IPS-18a (cell line): Measurements from ENCODE around the gene POU3F3.

Experiments
- H3K27ac ChIP-seq: one replicate; pipeline ENCODE4 v1.5.1; 2013; ENCODE audit warnings: low read length
- H3K27me3 ChIP-seq: one replicate; pipeline ENCODE4 v1.6.1; 2013; ENCODE audit warnings: mild to moderate bottlenecking, low read length; ENCODE audit not compliant: control insufficient read depth, insufficient read depth
- H3K36me3 ChIP-seq: one replicate; pipeline ENCODE4 v1.6.1; 2013; ENCODE audit warnings: low read depth, low read length; ENCODE audit not compliant: control insufficient read depth
- H3K4me1 ChIP-seq: one replicate; pipeline ENCODE4 v1.6.1; 2013; ENCODE audit warnings: low read depth, low read length; ENCODE audit not compliant: control insufficient read depth
- H3K4me3 ChIP-seq: one replicate; pipeline ENCODE4 v1.5.1; 2013; ENCODE audit warnings: low read length
- H3K9ac ChIP-seq: one replicate; pipeline ENCODE4 v1.6.1; 2013; ENCODE audit warnings: mild to moderate bottlenecking, low read length, moderate library complexity
- H3K9me3 ChIP-seq: one replicate; pipeline ENCODE4 v1.6.1; 2013; ENCODE audit warnings: low read depth, low read length; ENCODE audit not compliant: control insufficient read depth

The POU3F3 gene

DNA sequence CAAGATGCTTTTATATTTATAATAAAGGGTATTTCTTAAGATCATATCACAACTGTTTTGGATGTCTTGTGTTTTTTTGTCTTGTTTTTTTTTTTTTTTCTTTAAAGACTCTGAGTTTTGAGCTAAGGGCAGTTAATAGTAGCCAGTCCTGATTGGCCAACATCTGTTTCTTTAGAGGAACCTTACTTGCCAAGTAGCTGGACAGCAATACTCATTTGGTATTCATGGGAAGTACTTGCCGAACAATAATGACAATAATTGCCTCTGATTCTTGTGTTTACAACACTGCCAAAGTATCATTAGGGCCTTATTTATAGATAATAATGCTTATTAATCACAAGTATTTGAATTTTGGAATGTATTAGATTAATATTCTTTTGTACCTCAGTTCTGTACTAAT, 17.1 kb upstream of the POU3F3 start:
- Histone ChIP-seq H3K4me3 (no peak overlapping the region), H3K27me3 (peaks cover 14% of the 10 kb centered on the region), H3K4me1 (peaks cover under 1% of the 10 kb centered on the region), H3K9ac (no peak overlapping the region), H3K27ac (no peak overlapping the region), H3K9me3 (no peaks in the 10 kb centered on the region), H3K36me3 (no peaks in the 10 kb centered on the region)

DNA sequence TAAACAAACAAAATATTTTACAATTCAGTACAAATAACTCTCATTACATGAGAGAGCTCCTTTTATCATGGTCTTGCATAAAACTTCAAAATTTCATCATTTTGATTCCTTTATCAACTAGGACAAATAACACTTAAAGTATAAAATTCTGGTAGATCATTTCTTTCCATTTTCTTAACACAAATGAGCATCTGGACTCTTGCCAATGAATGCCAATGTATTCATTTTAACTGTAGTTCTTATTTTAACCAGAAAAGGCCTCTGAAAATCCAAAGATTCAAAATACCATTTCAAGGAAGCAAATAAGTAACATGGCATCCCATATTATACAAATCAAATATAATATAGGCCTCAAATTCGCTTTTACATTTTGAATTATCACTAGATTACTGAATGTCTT, 13.8 kb upstream of the POU3F3 start:
- Histone ChIP-seq H3K27ac (no peak overlapping the region), H3K36me3 (no peaks in the 10 kb centered on the region), H3K4me1 (peaks cover 13% of the 10 kb centered on the region), H3K27me3 (peaks cover 47% of the 10 kb centered on the region), H3K9me3 (no peaks in the 10 kb centered on the region), H3K4me3 (no peak overlapping the region), H3K9ac (no peak overlapping the region)

DNA sequence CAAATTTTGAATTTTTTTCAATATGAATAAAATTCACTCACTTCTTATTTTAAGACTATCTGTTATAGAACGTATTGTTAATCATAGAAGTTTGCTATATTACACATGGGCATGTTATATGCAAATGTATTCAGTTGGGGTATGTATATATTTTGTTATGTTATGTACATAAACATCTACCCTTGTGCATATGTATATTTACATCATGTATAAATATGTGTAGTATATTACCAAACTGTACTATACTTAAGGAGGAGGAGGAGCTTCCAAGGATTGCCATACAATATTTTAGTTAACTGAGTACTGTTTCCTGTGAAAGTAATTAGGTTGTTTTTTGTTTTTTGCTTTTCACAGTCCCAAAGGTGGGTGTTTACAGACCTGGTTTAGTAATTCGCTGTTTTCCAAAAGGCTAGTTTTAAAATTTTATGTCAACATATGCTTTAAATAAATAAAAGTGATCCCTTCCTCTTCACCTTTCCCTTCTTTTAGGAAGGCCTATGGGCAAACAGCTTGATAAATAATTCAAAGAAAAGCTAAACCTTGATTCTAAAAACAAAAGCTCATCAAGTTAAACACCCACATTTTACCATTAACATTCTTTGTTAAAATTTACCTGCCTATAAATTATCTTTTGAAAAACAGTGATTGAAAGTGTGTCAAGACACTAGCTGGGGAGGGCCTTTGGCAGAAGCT, 12.9 kb upstream of the POU3F3 start:
- Histone ChIP-seq H3K9me3 (no peaks in the 10 kb centered on the region), H3K9ac (no peak overlapping the region), H3K27me3 (peaks cover 56% of the 10 kb centered on the region)

DNA sequence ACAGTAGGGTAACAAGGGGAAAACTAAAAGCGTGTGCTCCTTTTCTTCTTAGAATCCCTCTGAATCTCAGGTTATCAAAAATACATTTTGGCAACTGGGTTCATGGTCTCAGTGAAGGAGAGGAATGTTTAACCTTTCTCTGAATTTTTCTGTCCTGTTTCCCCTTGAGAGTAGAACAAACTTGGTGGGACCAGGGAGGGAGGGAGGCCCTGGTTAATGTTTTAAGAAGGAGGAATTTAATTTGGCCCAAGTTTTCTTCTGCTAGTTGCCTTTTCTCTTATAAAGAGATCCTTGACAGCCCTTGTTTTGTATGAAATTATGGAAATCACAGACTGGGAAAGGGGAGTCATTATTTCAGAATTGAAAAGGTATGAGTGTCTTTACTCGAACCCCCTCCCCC, 12.2 kb upstream of the POU3F3 start:
- Histone ChIP-seq H3K9me3 (no peaks in the 10 kb centered on the region), H3K36me3 (no peaks in the 10 kb centered on the region), H3K27ac (no peak overlapping the region), H3K9ac (no peak overlapping the region), H3K4me3 (peak overlapping the region; percentile 66), H3K4me1 (peaks cover 27% of the 10 kb centered on the region), H3K27me3 (peaks cover 63% of the 10 kb centered on the region)

More for the DNA sequence above, 12.9 kb upstream of the POU3F3 start:
- H3K4me3 ChIP-seq, result no peak overlapping the region
- H3K27ac ChIP-seq, result no peak overlapping the region
- H3K36me3 ChIP-seq, result no peaks in the 10 kb centered on the region
- H3K4me1 ChIP-seq, result peaks cover 22% of the 10 kb centered on the region

DNA sequence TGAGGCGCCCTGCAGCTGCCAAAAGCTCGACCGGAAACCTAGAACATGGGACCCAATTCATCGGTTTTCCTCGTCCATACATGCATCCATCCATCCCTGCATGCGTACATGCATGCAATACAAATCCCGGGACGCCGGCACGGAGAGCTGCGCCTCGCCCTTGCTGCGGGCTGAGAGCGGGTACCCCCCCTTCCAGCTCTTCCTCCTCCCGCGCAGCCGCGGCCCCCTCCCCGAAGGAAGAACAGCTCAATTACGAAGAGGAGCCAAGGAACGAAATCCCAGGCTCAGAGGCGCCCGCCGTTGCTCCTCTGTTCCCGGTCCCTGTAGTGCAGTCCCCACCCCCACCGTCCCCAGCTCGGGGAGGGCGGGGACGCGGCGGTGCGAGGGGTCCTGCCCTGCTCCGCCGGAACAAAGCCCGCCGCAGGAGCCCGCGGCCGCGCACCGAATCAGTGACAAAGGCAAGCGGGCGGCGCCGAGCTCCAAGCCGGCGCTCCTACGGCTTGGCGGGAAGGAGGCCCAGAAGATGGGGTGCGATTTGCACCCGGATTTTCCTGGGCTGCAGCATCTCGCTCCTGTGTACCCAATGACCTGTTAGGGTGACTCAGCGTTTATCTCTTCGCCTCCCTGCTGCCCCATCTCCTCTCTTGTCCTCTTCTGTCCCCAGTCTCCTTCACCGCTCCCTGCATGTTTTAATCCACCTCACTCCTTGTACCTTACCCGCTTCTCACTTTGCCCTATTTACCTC, 8.9 kb upstream of the POU3F3 start:
- Histone ChIP-seq H3K9ac (peak overlapping the region; percentile 70), H3K27me3 (peaks cover 95% of the 10 kb centered on the region), H3K9me3 (no peaks in the 10 kb centered on the region), H3K27ac (no peak overlapping the region), H3K4me1 (peaks cover 49% of the 10 kb centered on the region), H3K36me3 (no peaks in the 10 kb centered on the region), H3K4me3 (peak overlapping the region; percentile 66)

DNA sequence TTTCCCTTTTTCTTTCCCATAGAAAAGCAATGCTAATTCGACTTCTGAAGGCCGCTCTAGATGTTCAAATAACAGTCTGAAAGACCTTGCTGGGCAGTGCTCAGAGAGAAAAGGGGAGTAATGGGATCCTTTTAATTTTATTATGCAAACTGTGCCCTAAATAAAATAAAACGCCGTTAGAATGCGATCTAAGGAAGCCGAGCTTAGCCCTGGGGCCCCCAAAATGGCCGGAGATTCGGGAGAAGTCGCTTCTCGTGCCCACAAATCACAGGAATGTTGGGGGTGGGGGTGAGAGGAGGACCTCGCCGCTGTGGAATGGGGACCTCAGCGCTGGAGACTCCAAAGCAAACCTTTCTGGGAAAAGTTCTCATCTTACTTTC, 8.4 kb upstream of the POU3F3 start:
- Histone ChIP-seq H3K36me3 (no peaks in the 10 kb centered on the region), H3K4me3 (peak overlapping the region; percentile 66), H3K9me3 (no peaks in the 10 kb centered on the region), H3K4me1 (peaks cover 55% of the 10 kb centered on the region), H3K27ac (no peak overlapping the region), H3K9ac (peak overlapping the region; percentile 70), H3K27me3 (peaks cover 100% of the 10 kb centered on the region)

DNA sequence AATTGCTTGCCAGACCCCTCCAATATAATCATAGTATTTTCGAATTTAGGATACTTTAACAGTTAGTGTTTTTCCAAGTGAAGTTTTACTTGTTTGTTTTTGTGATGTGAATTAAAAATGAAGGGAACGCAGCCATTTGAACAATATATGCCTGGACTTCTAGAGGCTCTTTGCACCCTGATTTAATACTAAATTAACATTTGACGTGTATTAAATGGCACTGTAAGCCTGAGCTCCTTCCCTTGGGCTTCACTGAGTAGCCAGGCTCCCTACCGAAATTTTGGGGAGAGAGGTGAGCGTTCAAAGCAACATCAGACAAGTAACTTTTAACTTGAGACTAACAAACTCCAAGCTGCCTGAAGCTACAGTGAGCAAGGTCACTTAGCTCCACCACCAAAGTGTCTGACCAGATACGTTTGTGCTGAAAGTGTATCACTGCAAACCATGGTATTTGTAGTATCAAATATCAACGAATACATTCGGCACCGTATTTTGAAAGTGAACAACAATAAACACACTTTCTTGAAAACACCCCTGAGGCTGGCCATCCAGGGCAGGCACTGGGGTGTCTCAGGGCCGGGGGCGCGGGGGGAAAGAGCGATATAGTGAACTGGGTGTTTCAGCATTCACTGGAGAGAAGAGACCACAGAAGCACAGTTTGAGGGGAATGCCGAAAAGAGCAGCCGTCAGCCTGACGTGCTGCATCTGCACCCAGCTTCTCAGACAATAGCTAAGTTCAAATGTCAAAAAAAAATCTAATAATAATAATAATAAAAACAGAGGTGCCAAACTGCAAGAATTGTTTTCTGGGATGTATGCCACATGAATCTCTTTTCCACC, 7.7 kb upstream of the POU3F3 start:
- H3K4me3 ChIP-seq, result peak overlapping the region; percentile 66
- H3K9me3 ChIP-seq, result no peaks in the 10 kb centered on the region
- no peak overlapping the region for H3K27ac ChIP-seq
- peaks cover 100% of the 10 kb centered on the region for H3K27me3 ChIP-seq
- peaks cover 59% of the 10 kb centered on the region for H3K4me1 ChIP-seq
- no peaks in the 10 kb centered on the region for H3K36me3 ChIP-seq
- peak overlapping the region; percentile 70 for H3K9ac ChIP-seq

DNA sequence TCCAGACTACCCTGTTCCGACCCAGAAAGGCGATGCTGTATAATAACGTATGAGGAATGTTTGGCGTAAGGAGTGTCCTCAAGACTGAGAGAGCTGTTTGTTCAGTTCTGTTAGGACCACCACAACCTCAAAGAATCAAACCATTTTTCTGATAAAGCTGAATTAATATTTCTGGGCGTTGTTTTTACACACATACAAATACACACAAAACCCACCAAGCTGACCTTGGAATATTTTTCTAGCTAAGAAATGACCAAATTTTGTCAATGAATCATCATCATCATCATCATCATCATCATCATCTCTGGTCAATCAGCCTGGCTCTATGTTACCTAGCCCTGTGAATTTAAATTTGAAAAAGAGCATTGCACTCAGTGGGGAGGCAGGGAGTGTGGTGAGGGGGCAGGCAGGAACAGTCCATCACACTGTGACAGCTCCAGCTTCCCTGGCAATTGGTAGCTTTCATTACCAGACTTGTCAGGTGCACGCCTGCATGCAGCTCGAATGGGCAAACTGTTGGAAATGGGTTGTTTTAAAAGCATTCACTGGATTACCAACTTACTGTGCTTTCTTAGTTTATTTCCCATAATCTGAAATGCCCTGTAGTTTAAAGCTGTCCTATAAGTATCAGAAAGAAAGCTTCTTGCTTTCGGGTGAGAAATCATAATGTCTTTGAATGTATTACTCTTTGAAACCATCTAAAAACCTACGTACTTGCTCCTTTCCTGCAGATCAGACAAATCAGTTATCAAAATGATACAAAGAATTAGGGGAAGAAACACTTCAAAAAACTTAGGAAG, 6.9 kb upstream of the POU3F3 start:
- H3K27me3 ChIP-seq, result peaks cover 100% of the 10 kb centered on the region
- H3K9me3 ChIP-seq, result no peaks in the 10 kb centered on the region
- H3K36me3 ChIP-seq, result no peaks in the 10 kb centered on the region
- H3K4me3 ChIP-seq, result peak overlapping the region; percentile 28
- H3K27ac ChIP-seq, result no peak overlapping the region
- no peak overlapping the region for H3K9ac ChIP-seq
- peaks cover 65% of the 10 kb centered on the region for H3K4me1 ChIP-seq

DNA sequence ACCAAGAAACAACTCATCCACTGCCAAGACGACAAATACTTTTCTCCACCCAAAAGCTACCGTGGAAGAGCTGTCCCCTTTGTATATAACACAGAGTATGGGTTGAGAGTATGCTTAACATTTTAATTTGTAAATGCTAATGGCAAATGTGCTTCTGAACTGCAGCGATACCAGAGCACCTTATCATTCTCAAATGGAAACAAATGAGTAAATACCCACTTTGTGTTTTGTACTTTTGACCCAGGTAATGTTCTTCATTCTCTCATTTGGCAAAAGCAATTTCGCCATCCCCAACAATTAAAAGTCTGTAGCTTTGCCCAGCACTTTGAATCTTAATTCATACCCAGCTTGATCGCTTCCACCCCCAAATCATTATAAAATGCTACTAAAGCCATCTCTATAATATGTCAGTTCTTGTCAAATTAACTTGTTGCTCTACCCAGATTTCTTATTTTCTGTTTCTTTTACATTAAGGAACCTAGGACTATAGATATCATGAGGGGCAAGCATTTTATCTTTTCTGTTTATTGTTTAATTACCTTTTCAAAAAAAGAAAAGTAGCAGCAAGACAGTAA, 6.2 kb upstream of the POU3F3 start:
- no peaks in the 10 kb centered on the region for H3K9me3 ChIP-seq
- no peaks in the 10 kb centered on the region for H3K36me3 ChIP-seq
- peaks cover 99% of the 10 kb centered on the region for H3K27me3 ChIP-seq
- H3K4me1 ChIP-seq, result peaks cover 65% of the 10 kb centered on the region
- no peak overlapping the region for H3K9ac ChIP-seq
- no peak overlapping the region for H3K27ac ChIP-seq
- no peak overlapping the region for H3K4me3 ChIP-seq

DNA sequence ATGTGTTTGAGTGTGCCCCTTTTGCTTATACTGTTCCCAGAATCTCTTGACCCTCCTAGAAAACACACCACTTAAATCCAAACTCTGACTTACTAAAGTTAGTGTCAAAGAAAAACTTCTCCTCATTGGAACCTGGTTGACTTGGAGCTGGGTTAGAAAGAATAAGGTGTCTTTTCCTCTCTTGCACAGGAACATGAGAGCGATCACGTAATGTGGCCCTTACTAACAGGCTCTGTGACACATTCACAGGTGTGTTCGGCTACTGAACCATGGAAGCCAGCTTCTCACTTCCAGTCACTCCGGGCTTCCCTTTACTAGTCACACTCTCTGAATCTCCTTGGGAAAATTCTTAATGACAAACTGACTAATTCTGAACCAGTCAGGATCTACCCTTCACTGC, 5.4 kb upstream of the POU3F3 start:
- no peak overlapping the region for H3K27ac ChIP-seq
- no peaks in the 10 kb centered on the region for H3K9me3 ChIP-seq

More for the DNA sequence above, 5.4 kb upstream of the POU3F3 start:
- no peak overlapping the region for H3K9ac ChIP-seq
- peaks cover 65% of the 10 kb centered on the region for H3K4me1 ChIP-seq
- H3K4me3 ChIP-seq, result peak overlapping the region; percentile 12
- H3K36me3 ChIP-seq, result no peaks in the 10 kb centered on the region
- H3K27me3 ChIP-seq, result peaks cover 98% of the 10 kb centered on the region
